ENCODE results near the gene ATG9A.

- TF ChIP-seq CTCF (IDR thresholded peaks at IDR 0.05) (no peak), POLR2A (IDR thresholded peaks at IDR 0.05) (no peak)
Observed at GRCh38 chr2:219266232-219266631, 36.8 kb upstream of the ATG9A start.

All from body of pancreas (tissue), 4 donors.